ENCODE results near the gene ANKMY1.

The ANKMY1 gene

DNA sequence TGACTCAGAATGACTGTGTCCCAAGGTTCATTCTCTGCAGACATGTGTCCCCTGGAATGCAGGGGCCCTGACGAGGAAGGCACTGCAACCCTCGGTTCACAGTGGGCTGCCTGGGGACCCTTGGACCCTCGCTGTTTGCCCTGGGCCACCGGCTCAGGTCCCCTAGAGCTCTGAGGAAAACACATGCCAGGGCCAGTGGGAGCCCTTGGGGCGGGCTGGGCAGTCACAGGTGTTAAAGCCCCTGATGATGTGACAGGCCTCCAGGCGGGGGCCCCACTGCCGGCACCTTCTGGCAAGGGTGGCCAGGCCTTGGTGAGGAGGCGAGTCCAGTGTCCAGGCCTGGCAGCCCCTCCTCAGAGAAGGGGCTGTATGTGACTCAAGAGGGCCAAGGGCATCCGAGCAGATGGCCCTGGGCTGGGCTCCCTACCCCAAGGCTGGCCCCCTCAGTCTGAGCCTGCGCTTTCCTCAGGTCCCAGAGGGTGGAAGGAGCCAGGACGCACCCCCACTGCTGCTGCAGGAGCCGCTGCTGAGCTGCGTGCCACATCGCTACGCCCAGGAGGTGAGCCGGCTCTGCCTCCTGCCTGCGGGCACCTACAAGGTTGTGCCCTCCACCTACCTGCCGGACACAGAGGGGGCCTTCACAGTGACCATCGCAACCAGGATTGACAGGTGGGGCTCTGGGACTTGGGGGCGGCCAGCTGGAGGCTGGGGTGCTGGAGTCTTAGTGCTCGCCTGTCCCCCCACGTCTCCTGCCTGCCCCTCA is 39.8 kb upstream of the ANKMY1 start:
- H3K36me3 Mint-ChIP-seq: no peaks in the 10 kb centered on the region
- no peaks in the 10 kb centered on the region for H3K9me3 Mint-ChIP-seq
- no peak overlapping the region for H3K27ac Mint-ChIP-seq
- no peak overlapping the region for H3K4me3 Mint-ChIP-seq
- H3K4me1 Mint-ChIP-seq: no peaks in the 10 kb centered on the region
- H3K27me3 Mint-ChIP-seq: no peaks in the 10 kb centered on the region

DNA sequence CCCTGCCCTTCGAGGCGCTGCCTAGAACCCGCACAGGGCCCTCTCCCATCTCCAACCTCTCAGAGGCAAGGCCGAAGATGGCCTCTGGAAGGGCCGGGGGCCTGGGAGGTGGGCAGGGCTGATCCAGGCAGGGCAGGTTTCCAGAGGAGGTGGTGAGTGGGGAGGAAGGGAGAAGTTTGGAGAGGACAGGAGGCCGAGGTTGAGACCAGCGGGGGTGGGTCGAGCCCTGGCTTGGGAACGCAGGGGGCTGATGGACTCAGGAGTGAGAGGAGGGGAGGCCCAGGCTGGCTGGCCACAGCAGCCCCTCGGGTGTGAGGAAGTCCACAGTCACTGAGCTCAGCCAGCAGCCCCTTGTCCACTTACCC is 39.2 kb upstream of the ANKMY1 start:
- no peaks in the 10 kb centered on the region for H3K4me1 Mint-ChIP-seq
- H3K9me3 Mint-ChIP-seq: no peaks in the 10 kb centered on the region
- no peak overlapping the region for H3K27ac Mint-ChIP-seq
- no peak overlapping the region for H3K4me3 Mint-ChIP-seq
- H3K27me3 Mint-ChIP-seq: no peaks in the 10 kb centered on the region
- no peaks in the 10 kb centered on the region for H3K36me3 Mint-ChIP-seq

- H3K9me3 Mint-ChIP-seq: no peaks in the 10 kb centered on the region
- no peak overlapping the region for H3K4me3 Mint-ChIP-seq
- no peaks in the 10 kb centered on the region for H3K36me3 Mint-ChIP-seq
- no peaks in the 10 kb centered on the region for H3K4me1 Mint-ChIP-seq
- no peak overlapping the region for H3K27ac Mint-ChIP-seq
- H3K27me3 Mint-ChIP-seq: no peaks in the 10 kb centered on the region
Observed at GRCh38 chr2:240596491-240596931, 38.7 kb upstream of the ANKMY1 start.

DNA sequence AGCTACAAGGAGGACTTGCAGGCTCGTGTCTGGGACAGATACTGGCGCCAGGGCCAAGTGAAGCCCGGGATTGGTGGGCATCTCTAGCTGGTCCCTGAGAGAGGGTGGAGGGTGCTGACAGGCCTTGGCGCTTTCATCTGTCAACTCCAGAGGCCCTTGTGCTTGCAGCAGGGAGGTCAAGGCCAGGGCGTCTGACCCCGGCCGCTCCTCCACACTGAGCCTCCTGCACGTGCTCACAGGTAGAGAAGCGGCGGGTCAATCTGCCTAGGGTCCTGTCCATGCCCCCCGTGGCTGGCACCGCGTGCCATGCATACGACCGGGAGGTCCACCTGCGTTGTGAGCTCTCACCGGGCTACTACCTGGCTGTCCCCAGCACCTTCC is 38.3 kb upstream of the ANKMY1 start:
- H3K4me3 Mint-ChIP-seq: no peak overlapping the region
- no peaks in the 10 kb centered on the region for H3K27me3 Mint-ChIP-seq
- H3K27ac Mint-ChIP-seq: no peak overlapping the region
- no peaks in the 10 kb centered on the region for H3K36me3 Mint-ChIP-seq
- H3K4me1 Mint-ChIP-seq: no peaks in the 10 kb centered on the region
- H3K9me3 Mint-ChIP-seq: no peaks in the 10 kb centered on the region

- H3K27ac Mint-ChIP-seq: no peak overlapping the region
- H3K9me3 Mint-ChIP-seq: no peaks in the 10 kb centered on the region
- no peak overlapping the region for H3K4me3 Mint-ChIP-seq
- H3K36me3 Mint-ChIP-seq: no peaks in the 10 kb centered on the region
- no peaks in the 10 kb centered on the region for H3K4me1 Mint-ChIP-seq
- H3K27me3 Mint-ChIP-seq: no peaks in the 10 kb centered on the region
Observed at GRCh38 chr2:240595381-240596079, 37.7 kb upstream of the ANKMY1 start.

- H3K27ac Mint-ChIP-seq: no peak overlapping the region
- no peaks in the 10 kb centered on the region for H3K36me3 Mint-ChIP-seq
- no peaks in the 10 kb centered on the region for H3K4me1 Mint-ChIP-seq
- H3K9me3 Mint-ChIP-seq: no peaks in the 10 kb centered on the region
- H3K4me3 Mint-ChIP-seq: no peak overlapping the region
- H3K27me3 Mint-ChIP-seq: no peaks in the 10 kb centered on the region
Observed at GRCh38 chr2:240594511-240595380, 37.0 kb upstream of the ANKMY1 start.

DNA sequence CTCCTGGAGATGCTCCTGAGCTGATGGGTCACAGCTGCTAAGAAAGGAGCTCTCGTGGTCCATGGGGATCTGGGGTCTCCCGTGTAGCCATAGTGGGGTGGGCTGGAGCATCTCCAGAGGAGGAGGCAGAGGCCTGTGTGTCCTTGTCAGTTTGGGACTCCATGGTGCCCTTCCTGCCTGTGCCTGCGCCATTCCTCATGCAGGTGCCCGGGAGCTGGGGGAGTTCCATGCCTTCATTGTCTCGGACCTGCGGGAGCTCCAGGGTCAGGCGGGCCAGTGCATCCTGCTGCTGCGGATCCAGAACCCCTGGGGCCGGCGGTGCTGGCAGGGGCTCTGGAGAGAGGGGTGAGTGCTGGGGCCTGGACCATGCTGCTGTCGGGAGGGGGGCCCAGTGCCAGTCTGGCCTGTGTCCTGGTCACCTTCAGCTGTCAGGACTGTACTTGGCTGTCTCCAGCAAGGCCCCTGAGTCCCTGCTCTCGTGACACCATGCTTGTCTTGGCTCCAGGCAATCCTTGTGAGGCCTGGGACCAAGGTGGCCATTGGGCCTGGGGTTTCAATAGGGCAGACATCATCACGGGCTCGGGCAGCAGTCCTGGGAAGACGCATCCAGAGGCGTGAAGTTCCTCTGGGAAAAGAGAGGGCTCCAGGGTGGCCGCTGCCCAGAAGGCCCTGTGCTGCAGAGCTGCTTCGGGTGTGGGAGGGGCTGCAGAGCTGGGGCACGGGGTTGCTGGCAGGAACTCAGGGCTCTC is 36.1 kb upstream of the ANKMY1 start:
- H3K9me3 Mint-ChIP-seq: no peaks in the 10 kb centered on the region
- H3K4me1 Mint-ChIP-seq: peaks cover 4% of the 10 kb centered on the region
- H3K36me3 Mint-ChIP-seq: no peaks in the 10 kb centered on the region
- H3K4me3 Mint-ChIP-seq: no peak overlapping the region
- H3K27ac Mint-ChIP-seq: no peak overlapping the region
- no peaks in the 10 kb centered on the region for H3K27me3 Mint-ChIP-seq

DNA sequence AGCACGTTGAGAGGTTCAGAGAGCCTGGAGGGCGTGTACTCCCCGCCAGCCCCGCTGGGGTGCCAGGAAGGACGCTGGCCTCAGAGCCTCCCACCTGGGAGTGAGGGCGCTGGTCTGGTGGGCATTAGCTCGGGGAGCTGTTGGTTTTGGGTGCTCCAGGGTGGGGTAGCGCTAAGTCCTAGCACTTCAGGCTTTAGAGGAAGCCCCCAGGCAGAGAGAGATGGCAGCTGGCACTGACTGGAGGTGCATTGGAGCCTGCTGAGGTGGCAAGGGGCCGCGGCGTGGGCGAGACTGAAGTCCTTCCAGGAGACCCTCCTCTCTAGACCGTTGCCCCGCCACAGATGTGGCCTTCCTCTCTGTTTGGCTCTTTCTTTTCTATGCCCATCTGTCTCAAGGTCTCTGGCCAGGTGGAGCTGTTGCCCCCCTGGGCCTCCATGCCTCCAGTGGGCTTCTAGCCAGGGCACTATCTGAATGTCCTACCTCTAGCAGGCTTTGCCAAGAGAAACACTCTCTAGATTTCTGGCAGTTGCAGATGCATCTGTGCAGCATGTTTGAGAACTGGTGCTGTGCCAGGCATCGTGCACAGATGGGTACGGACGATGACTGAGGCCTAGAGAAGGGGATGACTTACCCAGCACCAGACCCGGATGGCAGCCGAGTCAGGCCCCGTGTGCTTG is 35.4 kb upstream of the ANKMY1 start:
- no peak overlapping the region for H3K4me3 Mint-ChIP-seq
- H3K36me3 Mint-ChIP-seq: no peaks in the 10 kb centered on the region
- no peaks in the 10 kb centered on the region for H3K27me3 Mint-ChIP-seq
- no peak overlapping the region for H3K27ac Mint-ChIP-seq
- peaks cover 11% of the 10 kb centered on the region for H3K4me1 Mint-ChIP-seq
- H3K9me3 Mint-ChIP-seq: no peaks in the 10 kb centered on the region

- Mint-ChIP-seq H3K27me3 (no peaks in the 10 kb centered on the region), H3K4me1 (peaks cover 22% of the 10 kb centered on the region), H3K4me3 (no peak overlapping the region), H3K27ac (no peak overlapping the region), H3K36me3 (no peaks in the 10 kb centered on the region), H3K9me3 (no peaks in the 10 kb centered on the region)
Observed at GRCh38 chr2:240591784-240592183, 34.0 kb upstream of the ANKMY1 start.

GRCh38 chr2:240591226-240591625 is 33.4 kb upstream of the ANKMY1 start:
- H3K4me3 Mint-ChIP-seq: no peak overlapping the region
- no peaks in the 10 kb centered on the region for H3K27me3 Mint-ChIP-seq
- peaks cover 22% of the 10 kb centered on the region for H3K4me1 Mint-ChIP-seq
- no peaks in the 10 kb centered on the region for H3K9me3 Mint-ChIP-seq
- no peak overlapping the region for H3K27ac Mint-ChIP-seq
- no peaks in the 10 kb centered on the region for H3K36me3 Mint-ChIP-seq

- Mint-ChIP-seq H3K4me3 (no peak overlapping the region), H3K9me3 (no peaks in the 10 kb centered on the region), H3K27ac (no peak overlapping the region), H3K27me3 (no peaks in the 10 kb centered on the region), H3K36me3 (no peaks in the 10 kb centered on the region), H3K4me1 (peaks cover 22% of the 10 kb centered on the region)
Observed at GRCh38 chr2:240590681-240591111, 32.9 kb upstream of the ANKMY1 start.

- H3K27me3 Mint-ChIP-seq: no peaks in the 10 kb centered on the region
- peaks cover 24% of the 10 kb centered on the region for H3K4me1 Mint-ChIP-seq
- no peak overlapping the region for H3K27ac Mint-ChIP-seq
- no peaks in the 10 kb centered on the region for H3K36me3 Mint-ChIP-seq
- H3K9me3 Mint-ChIP-seq: no peaks in the 10 kb centered on the region
- H3K4me3 Mint-ChIP-seq: no peak overlapping the region
Observed at GRCh38 chr2:240589850-240590525, 32.2 kb upstream of the ANKMY1 start.

GRCh38 chr2:240589375-240589774 is 31.6 kb upstream of the ANKMY1 start:
- Mint-ChIP-seq H3K4me3 (no peak overlapping the region), H3K9me3 (no peaks in the 10 kb centered on the region), H3K36me3 (no peaks in the 10 kb centered on the region), H3K4me1 (peaks cover 30% of the 10 kb centered on the region), H3K27ac (no peak overlapping the region), H3K27me3 (no peaks in the 10 kb centered on the region)

DNA sequence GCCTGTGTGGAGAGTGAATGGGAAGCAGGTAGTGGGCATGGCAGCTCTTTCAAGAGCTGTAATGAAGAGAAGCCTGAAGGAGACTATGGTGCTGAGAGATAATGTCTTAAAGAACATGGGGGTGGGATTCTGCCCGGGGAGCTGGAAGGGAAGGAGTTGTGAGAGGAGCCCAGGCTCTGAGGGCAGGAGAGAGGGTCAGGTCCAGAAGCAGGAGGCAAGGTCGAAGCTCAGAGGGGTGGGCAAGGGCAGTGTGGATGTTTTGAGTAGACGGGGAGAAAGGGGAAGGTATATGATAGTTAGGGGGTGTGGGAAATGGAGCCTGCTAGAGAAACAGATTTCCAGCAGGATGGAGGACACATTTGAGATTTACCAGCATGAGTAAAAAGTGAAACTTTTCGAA is 30.9 kb upstream of the ANKMY1 start:
- Mint-ChIP-seq H3K27me3 (no peaks in the 10 kb centered on the region), H3K4me3 (peak overlapping the region; percentile 94), H3K36me3 (no peaks in the 10 kb centered on the region), H3K4me1 (peaks cover 33% of the 10 kb centered on the region), H3K9me3 (no peaks in the 10 kb centered on the region), H3K27ac (peak overlapping the region; percentile 32)
